Measurements from ENCODE around the gene DUOX2. TPM values are rescaled to one million over a fixed set of nuclear protein-coding genes. Genes with fewer than 3 reads are reported as not detected.
"Not testable (repeated sequence)": the region's sequence is repeated elsewhere in the genome, so short reads cannot be mapped to it uniquely, and the experiment has no call there.

Gene DUOX2
- total RNA-seq, 1 experiment from 2014 or later, result 0.08 TPM

GRCh38 chr15:45084163-45084562 is 29.8 kb downstream of the DUOX2 start:
- ATAC-seq, result no peak
- intact Hi-C loops (cut with micrococcal nuclease; ENCODE audit: unreplicated experiment), result no loop called here
- Histone ChIP-seq H3K27ac (ENCODE audit: low read length) (no peak overlapping the region), H3K36me3 (ENCODE audit: control insufficient read depth, insufficient read depth, low read length) (no peaks in the 10 kb centered on the region), H3K4me3 (ENCODE audit: low read depth in 2 of 2, low read length in 2 of 2) (no peak overlapping the region), H3K4me1 (ENCODE audit: control insufficient read depth, insufficient read depth, low read length) (no peaks in the 10 kb centered on the region), H3K27me3 (ENCODE audit: control insufficient read depth, insufficient read depth, low read length) (peaks cover 9% of the 10 kb centered on the region), H3K9me3 (ENCODE audit: control insufficient read depth, insufficient read depth, low read depth, low read length) (no peaks in the 10 kb centered on the region)
- CTCF ChIA-PET, result no interaction called here
- POLR2A ChIA-PET, result no interaction called here
- no TSS peak for BruUV-seq (replicated peaks)
- no peak for TF ChIP-seq CTCF (IDR thresholded peaks at IDR 0.05)
- no peak for TF ChIP-seq REST (IDR thresholded peaks at IDR 0.05; ENCODE audit: insufficient read depth in 1 of 2, low read depth in 2 of 2, low read length in 1 of 2)
- no peak for TF ChIP-seq POLR2AphosphoS5 (IDR thresholded peaks at IDR 0.05; ENCODE audit: low read depth, low read length)
- no peak for TF ChIP-seq TCF7L2 (IDR thresholded peaks at IDR 0.05; ENCODE audit: low read depth, low read length)
- TF ChIP-seq SIN3A (IDR thresholded peaks at IDR 0.05; ENCODE audit: borderline replicate concordance, insufficient read depth, low read depth, low read length), result no peak
- no peak for DNase-seq (ENCODE audit: low read depth, low spot score)
- in situ Hi-C loops (cut with HindIII; ENCODE audit: low pct_unique_long_range_greater_than_20kb, low sequenced_read_pairs), result no loop called here

GRCh38 chr15:45083223-45083622 is 30.7 kb downstream of the DUOX2 start:
- Histone ChIP-seq H3K9me3 (ENCODE audit: control insufficient read depth, insufficient read depth, low read depth, low read length) (no peaks in the 10 kb centered on the region), H3K4me1 (ENCODE audit: control insufficient read depth, insufficient read depth, low read length) (no peaks in the 10 kb centered on the region), H3K27me3 (ENCODE audit: control insufficient read depth, insufficient read depth, low read length) (peaks cover 9% of the 10 kb centered on the region), H3K4me3 (ENCODE audit: low read depth in 2 of 2, low read length in 2 of 2) (no peak overlapping the region), H3K27ac (ENCODE audit: low read length) (no peak overlapping the region), H3K36me3 (ENCODE audit: control insufficient read depth, insufficient read depth, low read length) (no peaks in the 10 kb centered on the region)
- no peak for ATAC-seq
- ChIA-PET POLR2A (no interaction called here), CTCF (no interaction called here)
- BruUV-seq (replicated peaks), result no TSS peak
- intact Hi-C loops (cut with micrococcal nuclease; ENCODE audit: unreplicated experiment), result no loop called here
- DNase-seq (ENCODE audit: low read depth, low spot score), result no peak
- in situ Hi-C loops (cut with HindIII; ENCODE audit: low pct_unique_long_range_greater_than_20kb, low sequenced_read_pairs), result no loop called here
- TF ChIP-seq REST (IDR thresholded peaks at IDR 0.05; ENCODE audit: insufficient read depth in 1 of 2, low read depth in 2 of 2, low read length in 1 of 2) (no peak), TCF7L2 (IDR thresholded peaks at IDR 0.05; ENCODE audit: low read depth, low read length) (no peak), POLR2AphosphoS5 (IDR thresholded peaks at IDR 0.05; ENCODE audit: low read depth, low read length) (no peak), SIN3A (IDR thresholded peaks at IDR 0.05; ENCODE audit: borderline replicate concordance, insufficient read depth, low read depth, low read length) (no peak), CTCF (IDR thresholded peaks at IDR 0.05) (no peak)

- in situ Hi-C loops (cut with HindIII; ENCODE audit: low pct_unique_long_range_greater_than_20kb, low sequenced_read_pairs); ATAC-seq: not testable (repeated sequence)
Measured at GRCh38 chr15:45082412-45082811, 31.6 kb downstream of the DUOX2 start.

GRCh38 chr15:45080593-45080992 is 33.4 kb downstream of the DUOX2 start:
- H3K27ac ChIP-seq (ENCODE audit: low read length); intact Hi-C loops (cut with micrococcal nuclease; ENCODE audit: unreplicated experiment); H3K4me3 ChIP-seq (ENCODE audit: low read depth in 2 of 2, low read length in 2 of 2); H3K27me3 ChIP-seq (ENCODE audit: control insufficient read depth, insufficient read depth, low read length); H3K36me3 ChIP-seq (ENCODE audit: control insufficient read depth, insufficient read depth, low read length); H3K9me3 ChIP-seq (ENCODE audit: control insufficient read depth, insufficient read depth, low read depth, low read length); H3K4me1 ChIP-seq (ENCODE audit: control insufficient read depth, insufficient read depth, low read length); POLR2A ChIA-PET; CTCF ChIA-PET; ATAC-seq; DNase-seq (ENCODE audit: low read depth, low spot score); BruUV-seq (replicated peaks); in situ Hi-C loops (cut with HindIII; ENCODE audit: low pct_unique_long_range_greater_than_20kb, low sequenced_read_pairs): not testable (repeated sequence)

More at GRCh38 chr15:45082412-45082811, 31.6 kb downstream of the DUOX2 start:
- H3K9me3 ChIP-seq (ENCODE audit: control insufficient read depth, insufficient read depth, low read depth, low read length); intact Hi-C loops (cut with micrococcal nuclease; ENCODE audit: unreplicated experiment); H3K27ac ChIP-seq (ENCODE audit: low read length); H3K4me1 ChIP-seq (ENCODE audit: control insufficient read depth, insufficient read depth, low read length); BruUV-seq (replicated peaks); CTCF ChIA-PET; H3K4me3 ChIP-seq (ENCODE audit: low read depth in 2 of 2, low read length in 2 of 2); POLR2A ChIA-PET; H3K27me3 ChIP-seq (ENCODE audit: control insufficient read depth, insufficient read depth, low read length); H3K36me3 ChIP-seq (ENCODE audit: control insufficient read depth, insufficient read depth, low read length); DNase-seq (ENCODE audit: low read depth, low spot score): not testable (repeated sequence)

Measured in Panc1 (cell line).